ENCODE data around the gene NF1. TPM values are rescaled to one million over a fixed set of nuclear protein-coding genes. Genes with fewer than 3 reads are reported as not detected.

NF1 gene
- total and polyA plus RNA-seq, 9 donors: 13.8 to 30.4 (median 22.8) TPM

- peaks cover 5% of the 10 kb centered on the region for H3K4me1 ChIP-seq (ENCODE audit: control insufficient read depth, insufficient read depth, low read length)
- WGBS (ENCODE audit: insufficient coverage): no CpG with 5 or more reads among the region's 3 CpGs
- H3K9me3 ChIP-seq (replicated peaks; ENCODE audit: control insufficient read depth, low read depth, low read length): no peaks in the 10 kb centered on the region
- H3K27me3 ChIP-seq (ENCODE audit: control insufficient read depth, insufficient read depth, low read length): no peaks in the 10 kb centered on the region
- DNase-seq: no peak
- H3K27ac ChIP-seq (ENCODE audit: low read length): no peak overlapping the region
- no peak overlapping the region for H3K4me3 ChIP-seq (ENCODE audit: low read length)
- H3K36me3 ChIP-seq (ENCODE audit: control insufficient read depth, insufficient read depth, low read length): peaks cover 2% of the 10 kb centered on the region
These were observed 31.5 kb downstream of the NF1 start for GRCh38 chr17:31126318-31126717.

DNA sequence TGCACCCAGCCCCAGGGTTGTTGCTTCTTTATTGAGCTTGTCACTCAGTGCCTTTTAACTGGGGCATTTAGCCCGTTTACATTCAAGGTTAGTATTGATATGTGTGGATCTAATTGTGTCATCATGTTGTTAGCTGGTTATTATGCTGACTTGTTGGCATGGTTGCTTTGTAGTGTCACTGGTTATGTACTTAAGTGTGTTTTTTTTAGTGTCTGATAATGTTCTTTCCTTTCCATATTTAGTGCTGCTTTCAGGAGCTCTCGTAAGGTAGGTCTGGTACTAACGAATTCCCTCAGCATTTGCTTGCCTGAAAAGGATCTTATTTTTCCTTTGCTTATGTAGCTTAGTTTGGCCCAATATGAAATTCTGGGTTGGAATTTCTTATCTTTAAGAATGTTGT is 33.5 kb downstream of the NF1 start:
- no peaks in the 10 kb centered on the region for H3K27me3 ChIP-seq (ENCODE audit: control insufficient read depth, insufficient read depth, low read length)
- no peaks in the 10 kb centered on the region for H3K9me3 ChIP-seq (replicated peaks; ENCODE audit: control insufficient read depth, low read depth, low read length)
- DNase-seq: no peak
- H3K4me1 ChIP-seq (ENCODE audit: control insufficient read depth, insufficient read depth, low read length): peaks cover 5% of the 10 kb centered on the region
- WGBS (ENCODE audit: insufficient coverage): no CpG with 5 or more reads among the region's 3 CpGs
- no peak overlapping the region for H3K27ac ChIP-seq (ENCODE audit: low read length)
- no peak overlapping the region for H3K4me3 ChIP-seq (ENCODE audit: low read length)
- peaks cover 2% of the 10 kb centered on the region for H3K36me3 ChIP-seq (ENCODE audit: control insufficient read depth, insufficient read depth, low read length)

DNA sequence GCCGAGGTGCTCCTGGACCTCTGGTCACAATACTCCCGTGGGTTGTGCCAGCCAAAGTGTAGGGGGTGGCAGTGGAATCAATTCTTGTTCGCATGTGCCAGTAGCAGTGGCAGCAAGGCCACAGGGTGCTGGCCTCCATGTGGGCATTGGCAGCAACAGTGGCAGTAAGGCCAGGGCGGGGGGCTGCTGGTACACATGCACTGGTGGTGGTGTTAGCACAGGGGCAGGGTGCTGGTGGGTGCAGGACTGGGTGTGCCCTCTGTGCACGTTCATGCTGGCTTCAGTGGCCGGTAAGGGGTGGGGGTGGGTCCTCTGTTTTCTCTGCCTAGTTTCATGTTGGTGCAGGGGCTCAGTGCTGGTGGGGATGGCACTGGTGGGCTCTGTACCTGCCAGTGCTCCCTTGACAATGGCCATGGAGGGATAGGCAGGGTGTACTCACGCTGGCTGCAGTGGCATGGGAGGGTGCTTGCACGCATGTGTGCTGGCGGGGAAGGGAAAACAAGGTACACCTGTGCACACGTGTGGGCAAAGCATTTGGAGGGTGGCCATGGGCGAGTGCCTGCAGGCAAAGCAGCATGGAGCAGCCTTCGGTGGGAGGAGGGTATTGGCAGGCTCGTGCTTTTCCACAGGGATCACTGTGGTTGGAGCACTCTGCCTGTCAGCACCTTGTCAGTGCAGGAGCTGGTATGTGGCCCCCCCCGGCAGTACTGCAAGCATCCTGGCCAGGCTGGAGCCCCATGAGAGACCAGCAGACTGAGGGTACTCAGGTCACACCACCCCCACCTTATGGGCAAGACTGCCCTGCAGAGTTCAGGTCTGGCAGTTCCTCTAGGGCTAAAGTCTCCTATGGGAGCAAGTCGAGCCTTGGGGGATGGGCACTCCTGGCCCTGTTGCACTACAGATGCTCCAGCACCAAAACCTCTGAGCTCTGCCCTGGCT is 35.8 kb downstream of the NF1 start:
- no peak overlapping the region for H3K27ac ChIP-seq (ENCODE audit: low read length)
- no peaks in the 10 kb centered on the region for H3K27me3 ChIP-seq (ENCODE audit: control insufficient read depth, insufficient read depth, low read length)
- no peak for DNase-seq
- no peak overlapping the region for H3K4me3 ChIP-seq (ENCODE audit: low read length)
- H3K4me1 ChIP-seq (ENCODE audit: control insufficient read depth, insufficient read depth, low read length): peaks cover 5% of the 10 kb centered on the region
- H3K36me3 ChIP-seq (ENCODE audit: control insufficient read depth, insufficient read depth, low read length): peaks cover 2% of the 10 kb centered on the region
- no peaks in the 10 kb centered on the region for H3K9me3 ChIP-seq (replicated peaks; ENCODE audit: control insufficient read depth, low read depth, low read length)
- 75% methylated on average over 14 of the region's 15 CpGs for WGBS (ENCODE audit: insufficient coverage)

- H3K4me3 ChIP-seq (ENCODE audit: low read length): no peak overlapping the region
- H3K9me3 ChIP-seq (replicated peaks; ENCODE audit: control insufficient read depth, low read depth, low read length): no peaks in the 10 kb centered on the region
- DNase-seq: no peak
- no peak overlapping the region for H3K27ac ChIP-seq (ENCODE audit: low read length)
- H3K27me3 ChIP-seq (ENCODE audit: control insufficient read depth, insufficient read depth, low read length): no peaks in the 10 kb centered on the region
- H3K36me3 ChIP-seq (ENCODE audit: control insufficient read depth, insufficient read depth, low read length): peaks cover 2% of the 10 kb centered on the region
- H3K4me1 ChIP-seq (ENCODE audit: control insufficient read depth, insufficient read depth, low read length): peaks cover 5% of the 10 kb centered on the region
- WGBS (ENCODE audit: insufficient coverage): 82% methylated on average over 3 of the region's 3 CpGs
These were observed 36.5 kb downstream of the NF1 start for GRCh38 chr17:31131299-31131698.

DNA sequence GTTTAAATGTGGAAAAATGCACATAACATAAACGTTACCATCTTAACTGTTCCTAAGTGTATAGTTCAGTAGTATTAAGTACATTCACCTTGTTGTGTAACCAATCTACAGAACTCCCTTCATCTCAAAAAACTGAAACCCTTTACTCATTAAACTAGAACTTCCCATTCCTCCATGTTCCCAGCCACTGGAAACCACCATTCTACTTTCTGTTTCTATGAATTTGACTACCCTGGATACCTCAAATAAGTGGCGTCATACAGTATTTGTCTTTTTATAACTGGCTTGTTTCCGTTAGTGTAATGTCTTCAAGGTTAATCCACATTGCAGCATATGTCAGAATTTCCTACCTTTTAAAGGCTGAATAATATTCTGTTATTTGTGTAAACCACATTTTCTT is 38.2 kb downstream of the NF1 start:
- Histone ChIP-seq H3K36me3 (ENCODE audit: control insufficient read depth, insufficient read depth, low read length) (peaks cover 2% of the 10 kb centered on the region), H3K27ac (ENCODE audit: low read length) (no peak overlapping the region), H3K27me3 (ENCODE audit: control insufficient read depth, insufficient read depth, low read length) (no peaks in the 10 kb centered on the region), H3K9me3 (replicated peaks; ENCODE audit: control insufficient read depth, low read depth, low read length) (no peaks in the 10 kb centered on the region), H3K4me1 (ENCODE audit: control insufficient read depth, insufficient read depth, low read length) (peaks cover 5% of the 10 kb centered on the region), H3K4me3 (ENCODE audit: low read length) (no peak overlapping the region)
- no CpG with 5 or more reads among the region's 3 CpGs for WGBS (ENCODE audit: insufficient coverage)
- no peak for DNase-seq

GRCh38 chr17:31134576-31134975 is 39.8 kb downstream of the NF1 start:
- Histone ChIP-seq H3K27me3 (ENCODE audit: control insufficient read depth, insufficient read depth, low read length) (no peaks in the 10 kb centered on the region), H3K36me3 (ENCODE audit: control insufficient read depth, insufficient read depth, low read length) (peaks cover 2% of the 10 kb centered on the region), H3K9me3 (replicated peaks; ENCODE audit: control insufficient read depth, low read depth, low read length) (no peaks in the 10 kb centered on the region), H3K27ac (ENCODE audit: low read length) (no peak overlapping the region), H3K4me3 (ENCODE audit: low read length) (no peak overlapping the region), H3K4me1 (ENCODE audit: control insufficient read depth, insufficient read depth, low read length) (peaks cover 5% of the 10 kb centered on the region)
- WGBS (ENCODE audit: insufficient coverage): no CpG with 5 or more reads among the region's 4 CpGs
- peak; percentile 94 for DNase-seq

GRCh38 chr17:31136319-31136718 is 41.5 kb downstream of the NF1 start:
- WGBS (ENCODE audit: insufficient coverage): no CpG with 5 or more reads among the region's 2 CpGs
- Histone ChIP-seq H3K36me3 (ENCODE audit: control insufficient read depth, insufficient read depth, low read length) (peaks cover under 1% of the 10 kb centered on the region), H3K9me3 (replicated peaks; ENCODE audit: control insufficient read depth, low read depth, low read length) (no peaks in the 10 kb centered on the region), H3K27ac (ENCODE audit: low read length) (no peak overlapping the region), H3K27me3 (ENCODE audit: control insufficient read depth, insufficient read depth, low read length) (no peaks in the 10 kb centered on the region), H3K4me3 (ENCODE audit: low read length) (no peak overlapping the region), H3K4me1 (ENCODE audit: control insufficient read depth, insufficient read depth, low read length) (no peaks in the 10 kb centered on the region)
- DNase-seq: no peak

- Histone ChIP-seq H3K36me3 (ENCODE audit: control insufficient read depth, insufficient read depth, low read length) (peaks cover 2% of the 10 kb centered on the region), H3K4me3 (ENCODE audit: low read length) (no peak overlapping the region), H3K9me3 (replicated peaks; ENCODE audit: control insufficient read depth, low read depth, low read length) (no peaks in the 10 kb centered on the region), H3K27me3 (ENCODE audit: control insufficient read depth, insufficient read depth, low read length) (no peaks in the 10 kb centered on the region), H3K27ac (ENCODE audit: low read length) (no peak overlapping the region), H3K4me1 (ENCODE audit: control insufficient read depth, insufficient read depth, low read length) (no peaks in the 10 kb centered on the region)
- DNase-seq: no peak
- 100% methylated on average over 1 of the region's 3 CpGs for WGBS (ENCODE audit: insufficient coverage)
These were observed 45.3 kb downstream of the NF1 start for GRCh38 chr17:31140111-31140510.

GRCh38 chr17:31144428-31144827 is 49.7 kb downstream of the NF1 start:
- DNase-seq: no peak
- no peaks in the 10 kb centered on the region for H3K27me3 ChIP-seq (ENCODE audit: control insufficient read depth, insufficient read depth, low read length)
- H3K27ac ChIP-seq (ENCODE audit: low read length): no peak overlapping the region
- H3K9me3 ChIP-seq (replicated peaks; ENCODE audit: control insufficient read depth, low read depth, low read length): no peaks in the 10 kb centered on the region
- 80% methylated on average over 1 of the region's 3 CpGs for whole genome bisulfite sequencing (ENCODE audit: insufficient coverage)
- no peak overlapping the region for H3K4me3 ChIP-seq (ENCODE audit: low read length)
- H3K36me3 ChIP-seq (ENCODE audit: control insufficient read depth, insufficient read depth, low read length): peaks cover 11% of the 10 kb centered on the region
- H3K4me1 ChIP-seq (ENCODE audit: control insufficient read depth, insufficient read depth, low read length): peaks cover 2% of the 10 kb centered on the region

DNA sequence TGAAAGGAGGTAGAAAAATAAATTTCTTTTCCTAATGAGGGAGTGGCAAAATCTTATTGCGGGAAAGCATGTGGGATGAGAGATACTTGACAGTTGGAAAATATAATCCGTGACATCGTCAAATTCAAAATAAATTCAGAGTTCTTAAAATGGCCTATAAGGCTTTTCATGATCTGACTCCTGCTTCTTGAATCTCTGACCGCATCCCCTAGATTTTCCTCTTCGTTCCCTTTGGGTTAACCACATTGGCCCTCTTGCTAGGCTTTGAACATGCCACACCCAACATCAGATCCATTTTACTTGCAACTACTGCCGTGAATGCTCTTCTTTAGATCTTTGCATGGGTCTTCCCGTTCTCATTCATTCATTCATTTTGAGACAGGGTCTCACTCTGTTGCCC is 50.1 kb downstream of the NF1 start:
- Histone ChIP-seq H3K4me3 (ENCODE audit: low read length) (no peak overlapping the region), H3K27me3 (ENCODE audit: control insufficient read depth, insufficient read depth, low read length) (no peaks in the 10 kb centered on the region), H3K9me3 (replicated peaks; ENCODE audit: control insufficient read depth, low read depth, low read length) (no peaks in the 10 kb centered on the region), H3K36me3 (ENCODE audit: control insufficient read depth, insufficient read depth, low read length) (peaks cover 11% of the 10 kb centered on the region), H3K4me1 (ENCODE audit: control insufficient read depth, insufficient read depth, low read length) (peaks cover 2% of the 10 kb centered on the region), H3K27ac (ENCODE audit: low read length) (no peak overlapping the region)
- no peak for DNase-seq
- WGBS (ENCODE audit: insufficient coverage): 91% methylated on average over 7 of the region's 7 CpGs
